Sigmoid colon (tissue), 4 donors: ENCODE results near the gene GORASP1.

Experiments used
- POLR2AphosphoS5 ChIP-seq, 4 donors: sonication (generic); formaldehyde crosslinking; IDR thresholded peaks; one replicate each; pipeline ENCODE4 v1.6.1; 2017; ENCODE audit warnings: antibody characterized with exemption in 4 of 4
- TF ChIP-seq, protein P1 (sequence below), 4 experiments: fragments of 450-650 bp in 3 of 4; fragments of 200-600 bp in 1 of 4; IDR thresholded peaks; one replicate each; pipeline ENCODE4 v1.5.1; 2016 to 2019; ENCODE audit warnings: antibody characterized with exemption in 4 of 4, mild to moderate bottlenecking in 3 of 4, moderate library complexity in 2 of 4

DNA sequence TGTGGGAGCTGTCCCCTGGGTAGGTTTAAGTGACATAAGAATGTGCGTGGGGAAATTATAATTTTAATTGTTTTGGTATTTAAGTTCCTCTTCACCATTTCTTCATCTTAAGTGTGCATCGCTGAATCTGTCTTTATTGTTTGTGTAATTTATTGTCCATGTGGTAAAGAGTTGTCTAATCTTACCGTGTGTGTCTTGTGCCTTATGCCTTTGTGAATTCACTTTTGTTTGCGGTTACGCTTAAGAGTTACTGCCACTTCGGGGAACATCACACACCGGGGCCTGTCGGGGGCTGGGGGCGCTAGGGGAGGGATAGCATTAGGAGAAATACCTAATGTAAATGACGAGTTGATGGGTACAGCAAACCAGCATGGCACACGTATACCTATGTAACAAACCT, 54.8 kb downstream of the GORASP1 start:
- TF ChIP-seq, protein P1, sequence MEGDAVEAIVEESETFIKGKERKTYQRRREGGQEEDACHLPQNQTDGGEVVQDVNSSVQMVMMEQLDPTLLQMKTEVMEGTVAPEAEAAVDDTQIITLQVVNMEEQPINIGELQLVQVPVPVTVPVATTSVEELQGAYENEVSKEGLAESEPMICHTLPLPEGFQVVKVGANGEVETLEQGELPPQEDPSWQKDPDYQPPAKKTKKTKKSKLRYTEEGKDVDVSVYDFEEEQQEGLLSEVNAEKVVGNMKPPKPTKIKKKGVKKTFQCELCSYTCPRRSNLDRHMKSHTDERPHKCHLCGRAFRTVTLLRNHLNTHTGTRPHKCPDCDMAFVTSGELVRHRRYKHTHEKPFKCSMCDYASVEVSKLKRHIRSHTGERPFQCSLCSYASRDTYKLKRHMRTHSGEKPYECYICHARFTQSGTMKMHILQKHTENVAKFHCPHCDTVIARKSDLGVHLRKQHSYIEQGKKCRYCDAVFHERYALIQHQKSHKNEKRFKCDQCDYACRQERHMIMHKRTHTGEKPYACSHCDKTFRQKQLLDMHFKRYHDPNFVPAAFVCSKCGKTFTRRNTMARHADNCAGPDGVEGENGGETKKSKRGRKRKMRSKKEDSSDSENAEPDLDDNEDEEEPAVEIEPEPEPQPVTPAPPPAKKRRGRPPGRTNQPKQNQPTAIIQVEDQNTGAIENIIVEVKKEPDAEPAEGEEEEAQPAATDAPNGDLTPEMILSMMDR (IDR thresholded peaks at IDR 0.05) = no peak
- TF ChIP-seq POLR2AphosphoS5 (IDR thresholded peaks at IDR 0.05) = no peak
